ENCODE results near the gene RPS6KA2.

Gene RPS6KA2

GRCh38 chr6:166633732-166634535 lies 6.9 kb upstream of the RPS6KA2 start:
- FAIRE-seq: no peak

- no peak for FAIRE-seq
Measured at GRCh38 chr6:166632731-166633130, 5.7 kb upstream of the RPS6KA2 start.

GRCh38 chr6:166630462-166630861 lies 3.4 kb upstream of the RPS6KA2 start:
- FAIRE-seq: no peak

GRCh38 chr6:166629628-166630027 lies 2.6 kb upstream of the RPS6KA2 start:
- no peak for FAIRE-seq

GRCh38 chr6:166627875-166628801 lies 1.1 kb upstream of the RPS6KA2 start:
- no peak for FAIRE-seq

- FAIRE-seq: no peak
Measured at GRCh38 chr6:166626177-166627032, 646 bp downstream of the RPS6KA2 start.

- FAIRE-seq: no peak
Measured at GRCh38 chr6:166625356-166625755, 1.7 kb downstream of the RPS6KA2 start.

GRCh38 chr6:166624275-166624674 lies 2.8 kb downstream of the RPS6KA2 start:
- FAIRE-seq: no peak

GRCh38 chr6:166623318-166623717 lies 3.7 kb downstream of the RPS6KA2 start:
- FAIRE-seq: no peak

GRCh38 chr6:166621114-166621540 lies 5.9 kb downstream of the RPS6KA2 start:
- no peak for FAIRE-seq

- FAIRE-seq: no peak
Measured at GRCh38 chr6:166620478-166621113, 6.5 kb downstream of the RPS6KA2 start.

GRCh38 chr6:166619912-166620311 lies 7.1 kb downstream of the RPS6KA2 start:
- peak; percentile 67 for FAIRE-seq

- no peak for FAIRE-seq
Measured at GRCh38 chr6:166618866-166619761, 7.9 kb downstream of the RPS6KA2 start.

GRCh38 chr6:166618251-166618650 lies 8.8 kb downstream of the RPS6KA2 start:
- no peak for FAIRE-seq

GRCh38 chr6:166617359-166617758 lies 9.7 kb downstream of the RPS6KA2 start:
- no peak for FAIRE-seq

GRCh38 chr6:166616261-166617238 lies 10.5 kb downstream of the RPS6KA2 start:
- FAIRE-seq: no peak

- no peak for FAIRE-seq
Measured at GRCh38 chr6:166615059-166615770, 11.8 kb downstream of the RPS6KA2 start.

GRCh38 chr6:166614589-166614988 lies 12.5 kb downstream of the RPS6KA2 start:
- no peak for FAIRE-seq

GRCh38 chr6:166614171-166614583 lies 12.9 kb downstream of the RPS6KA2 start:
- no peak for FAIRE-seq

Measured in endometrium (tissue), 2 donors.